ENCODE results near the gene GP1BA.
"Not testable (repeated sequence)": the region's sequence is repeated elsewhere in the genome, so short reads cannot be mapped to it uniquely, and the experiment has no call there.

DNA sequence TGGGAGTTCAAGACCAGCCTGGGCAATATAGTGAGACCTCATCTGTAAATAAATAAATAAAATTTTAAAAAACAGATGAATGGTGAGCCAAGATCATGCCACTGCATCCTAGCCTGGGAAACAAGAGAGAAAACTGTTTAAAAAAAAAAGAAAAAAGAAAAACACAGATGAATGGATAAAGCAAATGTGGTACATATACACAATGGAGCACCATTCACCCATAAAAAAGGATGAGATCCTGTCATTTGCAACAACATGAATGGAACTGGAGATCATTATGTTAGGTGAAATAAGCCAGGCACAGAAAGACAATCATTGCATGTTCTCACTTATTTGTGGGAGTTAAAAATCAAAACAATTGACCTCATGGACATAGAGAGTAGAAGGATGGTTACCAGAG is 25.4 kb upstream of the GP1BA start:
- not testable (repeated sequence) for TF ChIP-seq EZH2 (IDR thresholded peaks at IDR 0.05; ENCODE audit: low read depth, unreplicated experiment); POLR2AphosphoS5 (IDR thresholded peaks at IDR 0.05; ENCODE audit: low read depth); NANOG (IDR thresholded peaks at IDR 0.05; ENCODE audit: borderline replicate concordance); EZH2phosphoT487 (IDR thresholded peaks at IDR 0.05; ENCODE audit: unreplicated experiment)
- TF ChIP-seq, protein P1, sequence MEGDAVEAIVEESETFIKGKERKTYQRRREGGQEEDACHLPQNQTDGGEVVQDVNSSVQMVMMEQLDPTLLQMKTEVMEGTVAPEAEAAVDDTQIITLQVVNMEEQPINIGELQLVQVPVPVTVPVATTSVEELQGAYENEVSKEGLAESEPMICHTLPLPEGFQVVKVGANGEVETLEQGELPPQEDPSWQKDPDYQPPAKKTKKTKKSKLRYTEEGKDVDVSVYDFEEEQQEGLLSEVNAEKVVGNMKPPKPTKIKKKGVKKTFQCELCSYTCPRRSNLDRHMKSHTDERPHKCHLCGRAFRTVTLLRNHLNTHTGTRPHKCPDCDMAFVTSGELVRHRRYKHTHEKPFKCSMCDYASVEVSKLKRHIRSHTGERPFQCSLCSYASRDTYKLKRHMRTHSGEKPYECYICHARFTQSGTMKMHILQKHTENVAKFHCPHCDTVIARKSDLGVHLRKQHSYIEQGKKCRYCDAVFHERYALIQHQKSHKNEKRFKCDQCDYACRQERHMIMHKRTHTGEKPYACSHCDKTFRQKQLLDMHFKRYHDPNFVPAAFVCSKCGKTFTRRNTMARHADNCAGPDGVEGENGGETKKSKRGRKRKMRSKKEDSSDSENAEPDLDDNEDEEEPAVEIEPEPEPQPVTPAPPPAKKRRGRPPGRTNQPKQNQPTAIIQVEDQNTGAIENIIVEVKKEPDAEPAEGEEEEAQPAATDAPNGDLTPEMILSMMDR (conservative IDR thresholded peaks at IDR 0.05; ENCODE audit: low read depth in 2 of 2), result not testable (repeated sequence)
